ENCODE results near the gene CD300LD. TPM values are rescaled to one million over a fixed set of nuclear protein-coding genes. Genes with fewer than 3 reads are reported as not detected.

The CD300LD gene
- total RNA-seq, 8 experiments from 2014 or later = 0.25 to 0.33 TPM; not detected in 6

GRCh38 chr17:74531231-74531761 lies 60.8 kb downstream of the CD300LD start, which contains the start of gene CD300LB:
Gene CD300LB, minus strand, starts transcription at chr17:74531475. Its CDS starts 125 bp downstream, at chr17:74531350.
- no peaks in the 10 kb centered on the region for H3K4me1 ChIP-seq (replicated peaks in 1 of 2)
- H3K27ac ChIP-seq = no peak within 1 kb of the TSS
- no peak within 1 kb of the TSS for H3K4me3 ChIP-seq
- no peak for ATAC-seq (replicated peaks in 6 of 8)
- 84 to 92% methylated on average over 2 to 5 of the region's 10 CpGs; no CpG with 5 or more reads in 8 of the 10 experiments for WGBS, 10 experiments
- in situ Hi-C loops (cut with MboI; ENCODE audit: low pct_unique_long_range_greater_than_20kb in 2 of 9, low sequenced_read_pairs in 9 of 9, unreplicated experiment in 9 of 9) = no loop called here

GRCh38 chr17:74530831-74531150 lies 61.3 kb downstream of the CD300LD start:
- 8 to 94% (median 61%) methylated on average over 1 to 4 of the region's 5 CpGs; no CpG with 5 or more reads in 5 of the 10 experiments for WGBS, 10 experiments
- in situ Hi-C loops (cut with MboI; ENCODE audit: low pct_unique_long_range_greater_than_20kb in 2 of 9, low sequenced_read_pairs in 9 of 9, unreplicated experiment in 9 of 9) = no loop called here

More at GRCh38 chr17:74530831-74531150, 61.3 kb downstream of the CD300LD start:
- H3K4me1 ChIP-seq (replicated peaks in 1 of 2) = no peaks in the 10 kb centered on the region
- H3K4me3 ChIP-seq = no peak overlapping the region
- no peak overlapping the region for H3K27ac ChIP-seq
- ATAC-seq (replicated peaks in 6 of 8) = no peak

Other genes with a start within 250 kb of the CD300LD start
- gene BTBD17, start 230.4 kb downstream of the CD300LD start, total RNA-seq = 10 to 100 TPM in 1 of 8 experiments, 1 to 10 TPM in 4, not detected in 3; 1.4 to 20.4 (median 4.1) TPM
- gene GPR142, start 224.8 kb downstream of the CD300LD start, total RNA-seq = under 1 TPM in 2 of 8 experiments, not detected in 6; 0.17 to 0.38 TPM
- gene GPRC5C, start 160.2 kb downstream of the CD300LD start, total RNA-seq = 10 to 100 TPM in 5 of 8 experiments, 1 to 10 TPM in 3; 1.2 to 39.7 (median 19.8) TPM
- 1 to 10 TPM in 1 of 8 experiments, under 1 TPM in 2, not detected in 5; 0.17 to 1.6 (median 0.52) TPM for gene CD300A, start 125.6 kb downstream of the CD300LD start, total RNA-seq
- 1 to 10 TPM in 1 of 8 experiments, under 1 TPM in 5, not detected in 2; 0.08 to 1.3 (median 0.29) TPM for gene CD300LB, start 60.8 kb downstream of the CD300LD start, total RNA-seq
- under 1 TPM in 5 of 8 experiments, not detected in 3; 0.13 to 0.66 (median 0.28) TPM for gene CD300C, start 46.2 kb downstream of the CD300LD start, total RNA-seq
- not detected for gene CD300H, start 24.8 kb downstream of the CD300LD start, total RNA-seq
- under 1 TPM in 5 of 8 experiments, not detected in 3; 0.14 to 0.47 (median 0.25) TPM for gene CD300E, start 31.5 kb upstream of the CD300LD start, total RNA-seq
- under 1 TPM in 1 of 8 experiments, not detected in 7; 0.24 TPM for gene CD300LF, start 120.6 kb upstream of the CD300LD start, total RNA-seq
- 1 to 10 TPM in 1 of 8 experiments, under 1 TPM in 7; 0.14 to 1.2 (median 0.43) TPM for gene RAB37, start 145.0 kb upstream of the CD300LD start, total RNA-seq
- gene NHERF1, start 156.3 kb upstream of the CD300LD start, total RNA-seq = 10 to 100 TPM in 4 of 8 experiments, 1 to 10 TPM in 4; 2.9 to 35.4 (median 12.9) TPM
- gene NAT9, start 184.1 kb upstream of the CD300LD start, total RNA-seq = 10 to 100 TPM; 41.6 to 97.1 (median 46.2) TPM